ENCODE results near the gene DPP10.

DNA sequence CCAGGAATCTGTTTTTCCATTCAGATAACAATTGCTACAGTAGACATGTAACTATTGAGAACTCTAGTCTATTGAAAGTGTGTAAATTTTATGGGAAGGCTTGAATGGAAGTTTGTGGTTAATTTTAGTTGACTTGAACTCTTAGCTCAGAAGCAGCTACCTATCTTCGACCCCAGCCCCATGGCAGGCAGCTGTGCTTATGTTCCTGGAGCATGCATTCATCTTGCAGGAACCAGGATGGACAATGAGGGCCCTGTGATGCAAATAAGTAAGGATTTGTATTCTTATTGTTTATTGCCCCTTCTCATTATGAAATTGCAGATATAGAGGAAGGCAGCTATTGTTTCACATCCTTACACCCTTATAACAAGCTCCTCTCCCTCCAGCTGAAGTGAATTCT is 1252.2 kb downstream of the DPP10 start:
- no peak for TF ChIP-seq SUZ12 (IDR thresholded peaks at IDR 0.05)
- TF ChIP-seq LEF1 (IDR thresholded peaks at IDR 0.05; ENCODE audit: borderline replicate concordance): no peak
- no peak for TF ChIP-seq L3MBTL2 (conservative IDR thresholded peaks at IDR 0.05)
- TF ChIP-seq FOXK2 (IDR thresholded peaks at IDR 0.05): no peak
- TF ChIP-seq, protein P1, sequence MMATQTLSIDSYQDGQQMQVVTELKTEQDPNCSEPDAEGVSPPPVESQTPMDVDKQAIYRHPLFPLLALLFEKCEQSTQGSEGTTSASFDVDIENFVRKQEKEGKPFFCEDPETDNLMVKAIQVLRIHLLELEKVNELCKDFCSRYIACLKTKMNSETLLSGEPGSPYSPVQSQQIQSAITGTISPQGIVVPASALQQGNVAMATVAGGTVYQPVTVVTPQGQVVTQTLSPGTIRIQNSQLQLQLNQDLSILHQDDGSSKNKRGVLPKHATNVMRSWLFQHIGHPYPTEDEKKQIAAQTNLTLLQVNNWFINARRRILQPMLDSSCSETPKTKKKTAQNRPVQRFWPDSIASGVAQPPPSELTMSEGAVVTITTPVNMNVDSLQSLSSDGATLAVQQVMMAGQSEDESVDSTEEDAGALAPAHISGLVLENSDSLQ (IDR thresholded peaks at IDR 0.05): no peak
- no peak for TF ChIP-seq FOXM1 (IDR thresholded peaks at IDR 0.05; ENCODE audit: borderline replicate concordance)
